KBM-7 (cell line): ENCODE results near the gene PREX1.
"Not testable (repeated sequence)": the region's sequence is repeated elsewhere in the genome, so short reads cannot be mapped to it uniquely, and the experiment has no call there.

Source experiments
- DNase-seq: peaks from one replicate; pipeline ENCODE4 v3.0.0-alpha.2; 2015
- in situ Hi-C: fragments of 300-500 bp; cut with MboI; formaldehyde crosslinking; loops from 2 replicates; pipeline ENCODE4 v1.14.3; 2020; ENCODE audit warnings: low sequenced_read_pairs, low pct_unique_long_range_greater_than_20kb, mixed read lengths

Gene PREX1

DNA sequence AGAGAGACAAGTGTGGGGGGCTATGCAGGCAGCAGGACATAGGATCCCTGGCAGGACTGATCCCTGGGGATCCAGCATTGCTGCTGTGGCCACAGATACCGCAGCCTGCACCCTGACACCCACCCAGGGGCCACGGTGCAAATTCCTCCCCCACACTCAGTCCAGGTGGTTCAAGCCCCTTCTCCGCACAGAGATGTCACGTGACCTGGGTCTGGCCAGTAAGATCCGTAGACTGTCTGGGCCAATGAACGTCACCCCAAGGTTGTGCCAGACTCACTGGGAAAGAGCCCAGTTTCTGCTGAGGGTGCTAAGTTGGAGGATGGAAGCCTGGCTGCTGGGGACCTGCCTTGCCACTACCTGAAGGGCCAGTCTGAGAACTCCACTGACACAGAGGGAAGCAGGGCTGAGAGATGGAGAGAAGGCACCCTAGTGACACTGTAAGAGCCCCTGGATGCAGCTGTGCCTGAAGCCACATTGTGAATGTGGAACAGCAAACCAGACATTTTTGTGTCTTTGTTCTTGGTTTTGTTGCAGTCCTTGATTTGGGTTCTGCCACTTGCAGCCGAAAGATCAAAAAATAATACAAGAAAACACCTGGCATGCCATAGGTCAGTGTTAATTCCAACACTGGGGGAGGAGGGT is 228.6 kb downstream of the PREX1 start:
- in situ Hi-C loops, result no loop called here
- no peak for DNase-seq

DNA sequence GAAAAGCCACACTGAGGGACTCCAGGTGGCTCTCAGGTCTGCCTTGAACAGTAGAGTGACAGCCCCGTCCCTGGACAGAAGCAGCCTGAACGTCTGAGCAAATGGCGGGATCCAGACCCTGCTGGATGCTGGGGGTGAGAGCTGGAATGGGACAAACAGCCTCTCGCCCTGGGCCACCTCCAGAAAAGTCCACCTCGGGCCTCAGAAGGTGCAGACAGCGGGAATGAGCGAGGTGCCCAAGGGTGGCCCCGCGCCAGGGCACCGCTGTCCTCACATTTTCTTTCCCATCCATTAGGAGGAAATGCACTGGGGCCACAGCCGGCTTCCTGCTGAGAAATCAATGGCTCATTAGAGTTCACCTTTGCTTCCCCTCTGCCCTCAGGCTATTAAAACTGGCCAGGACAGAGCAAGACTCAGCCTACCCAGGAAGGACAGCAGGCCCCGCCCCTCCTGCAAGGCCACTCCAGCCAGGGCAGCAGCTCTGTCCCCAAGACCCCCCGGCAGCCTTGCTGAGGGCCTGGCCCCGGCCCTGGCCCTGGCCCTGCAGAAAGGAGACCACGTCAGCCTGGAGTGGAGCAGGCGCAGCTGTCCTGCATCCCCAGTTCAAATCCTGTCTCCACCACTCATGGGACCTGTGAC is 229.4 kb downstream of the PREX1 start:
- in situ Hi-C loops, DNase-seq: not testable (repeated sequence)

DNA sequence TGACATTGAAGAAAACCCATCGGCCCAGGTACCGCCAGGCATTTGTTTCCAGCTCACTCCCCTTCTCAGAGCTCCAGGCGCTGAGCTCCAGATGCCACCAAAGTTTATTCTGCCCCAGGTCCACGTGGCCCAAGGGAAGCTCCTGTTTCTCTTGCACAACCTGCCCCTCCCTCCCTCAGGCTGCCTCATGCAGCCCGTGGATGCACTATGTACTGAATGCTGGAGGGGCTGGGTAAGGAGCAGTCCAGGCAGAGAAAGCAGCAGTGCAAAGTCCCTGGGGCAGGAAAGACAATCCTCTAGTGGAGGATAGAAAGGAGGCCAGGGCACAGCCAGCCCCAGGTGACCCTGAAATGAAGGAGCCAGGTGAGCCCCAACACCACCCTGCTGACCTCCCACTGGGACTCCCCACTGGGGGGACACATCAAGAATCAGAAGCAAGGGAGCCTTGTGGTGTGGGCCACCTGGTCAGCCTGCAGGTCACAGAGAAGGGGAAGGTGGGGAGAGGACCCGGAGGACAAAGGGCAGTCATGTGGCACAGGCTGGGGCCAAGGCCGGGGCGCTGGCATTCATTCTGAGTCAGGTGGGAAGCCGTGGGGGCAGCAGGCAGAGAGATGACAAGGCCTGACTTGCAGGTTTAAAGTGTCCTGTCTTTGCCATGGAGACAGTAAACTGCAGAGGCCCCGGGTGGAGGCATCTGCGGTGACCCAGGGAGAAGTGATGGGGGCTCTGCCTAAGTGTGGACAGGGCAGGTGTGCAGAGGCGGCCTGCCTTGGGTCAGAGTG is 230.1 kb downstream of the PREX1 start:
- no peak for DNase-seq
- in situ Hi-C loops, result no loop called here

- in situ Hi-C loops, result no loop called here
- DNase-seq, result no peak
Measured at GRCh38 chr20:48596334-48596898, 231.4 kb downstream of the PREX1 start.

GRCh38 chr20:48595495-48596333 is 232.1 kb downstream of the PREX1 start:
- in situ Hi-C loops, result no loop called here
- DNase-seq, result no peak

GRCh38 chr20:48594533-48594932 is 233.3 kb downstream of the PREX1 start:
- in situ Hi-C loops, result no loop called here
- no peak for DNase-seq

GRCh38 chr20:48592107-48592940 is 235.5 kb downstream of the PREX1 start:
- no peak for DNase-seq

DNA sequence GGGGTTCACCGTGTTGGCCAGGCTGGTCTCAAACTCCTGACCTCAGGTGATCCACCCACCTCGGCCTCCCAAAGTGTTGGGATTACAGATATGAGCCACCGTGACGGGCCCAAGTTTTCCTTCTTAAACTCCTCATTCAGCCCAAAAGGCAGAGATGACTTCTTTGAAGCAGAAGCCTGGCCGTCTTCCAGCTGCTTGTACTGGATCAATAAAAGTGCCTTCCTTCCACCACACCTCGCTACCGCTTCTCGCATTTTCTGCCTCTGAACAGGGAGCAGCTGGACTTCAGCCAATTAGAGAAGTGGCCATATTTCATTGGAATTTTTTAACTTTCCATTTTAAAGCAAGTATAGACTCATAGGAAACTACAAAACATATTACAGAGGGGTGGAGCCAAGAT is 241.1 kb downstream of the PREX1 start:
- in situ Hi-C loops, result no loop called here
- no peak for DNase-seq

More at GRCh38 chr20:48592107-48592940, 235.5 kb downstream of the PREX1 start:
- in situ Hi-C loops, result no loop called here

GRCh38 chr20:48585061-48585870 is 242.5 kb downstream of the PREX1 start:
- DNase-seq, result no peak
- in situ Hi-C loops, result no loop called here

- in situ Hi-C loops, result no loop called here
- no peak for DNase-seq
Measured at GRCh38 chr20:48584391-48585060, 243.3 kb downstream of the PREX1 start.

- in situ Hi-C loops, result no loop called here
- no peak for DNase-seq
Measured at GRCh38 chr20:48583801-48584200, 244.0 kb downstream of the PREX1 start.

DNA sequence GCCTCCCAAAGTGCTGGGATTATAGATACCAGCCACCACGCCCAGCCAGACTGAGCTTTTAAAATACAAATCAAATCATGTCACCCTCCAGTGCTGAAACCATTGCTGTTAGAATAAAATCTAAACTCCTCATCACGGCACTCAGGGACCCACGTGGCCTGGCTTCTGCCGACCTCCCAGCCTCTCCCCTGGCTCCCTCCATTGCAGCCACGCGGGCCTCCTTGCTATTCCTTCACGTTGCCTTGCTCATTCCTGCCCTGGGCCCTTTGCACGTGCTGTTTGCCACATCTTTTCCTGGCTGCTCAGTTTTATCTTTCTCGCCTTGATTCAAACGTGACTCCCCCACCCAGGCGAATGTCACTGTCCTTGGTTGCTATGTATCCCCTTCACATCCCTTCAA is 244.6 kb downstream of the PREX1 start:
- in situ Hi-C loops, result no loop called here
- DNase-seq, result no peak

DNA sequence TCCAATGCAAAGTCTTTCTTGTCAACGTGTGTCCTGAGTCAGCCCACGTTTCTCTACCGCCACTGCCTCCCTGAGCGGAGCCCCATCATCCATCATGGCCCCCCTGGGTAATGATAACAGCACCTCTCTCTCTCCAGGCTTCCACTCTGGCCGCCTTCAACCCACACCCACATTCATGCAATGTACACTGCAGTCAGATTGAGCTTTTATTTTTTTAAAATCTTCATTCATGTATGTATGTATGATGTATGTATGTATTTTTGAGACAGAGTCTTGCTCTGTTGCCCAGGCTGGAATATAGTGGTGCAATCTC is 245.2 kb downstream of the PREX1 start:
- in situ Hi-C loops, result no loop called here

GRCh38 chr20:48581167-48581566 is 246.6 kb downstream of the PREX1 start:
- in situ Hi-C loops, result no loop called here
- no peak for DNase-seq

More for the DNA sequence above, 245.2 kb downstream of the PREX1 start:
- DNase-seq, result no peak

- no peak for DNase-seq
- in situ Hi-C loops, result no loop called here
Measured at GRCh38 chr20:48578397-48579098, 249.3 kb downstream of the PREX1 start.

DNA sequence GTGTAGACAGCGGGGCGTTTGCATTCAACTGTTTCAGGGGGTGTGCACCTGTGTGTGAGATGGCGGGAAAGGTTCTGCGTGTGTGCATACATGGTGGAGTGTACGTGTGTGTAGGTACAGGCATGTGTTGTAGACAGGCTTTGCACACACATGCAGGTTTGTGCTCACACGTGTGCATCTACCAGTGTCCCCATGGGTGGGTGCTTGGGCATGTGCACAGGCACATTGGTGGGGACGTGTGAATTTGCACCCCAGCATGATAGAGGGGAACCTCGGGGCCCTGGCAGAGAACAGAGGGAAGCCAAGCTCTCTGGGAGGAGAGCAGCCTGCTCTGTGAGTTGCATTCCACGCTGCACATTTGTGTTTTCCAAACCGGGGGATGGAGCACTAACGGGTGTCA is 250.2 kb downstream of the PREX1 start:
- no peak for DNase-seq
- in situ Hi-C loops, result no loop called here

GRCh38 chr20:48574383-48574782 is 253.4 kb downstream of the PREX1 start:
- no peak for DNase-seq

More at GRCh38 chr20:48574383-48574782, 253.4 kb downstream of the PREX1 start:
- in situ Hi-C loops, result no loop called here
